MG63 (cell line): Measurements from ENCODE around the gene PCDHGC3. TPM values are rescaled to one million over a fixed set of nuclear protein-coding genes. Genes with fewer than 3 reads are reported as not detected.

ENCODE experiments used
- DNase-seq: peaks from one replicate; pipeline ENCODE4 v3.0.0-alpha.2; 2020
- H3K27me3 ChIP-seq: fragments of 250-450 bp; sonication (Bioruptor Pico); 2 replicates; pipeline ENCODE4 v1.5.1; 2020; ENCODE audit warnings: mild to moderate bottlenecking, moderate library complexity
- H3K36me3 ChIP-seq: fragments of 250-450 bp; sonication (Bioruptor Pico); 2 replicates; pipeline ENCODE4 v1.5.1; 2020; ENCODE audit warnings: mild to moderate bottlenecking, moderate library complexity
- H3K4me3 ChIP-seq: fragments of 250-450 bp; sonication (Bioruptor Pico); 2 replicates; pipeline ENCODE4 v1.5.1; 2020; ENCODE audit warnings: mild to moderate bottlenecking, moderate library complexity
- H3K9me3 ChIP-seq: fragments of 250-450 bp; sonication (Bioruptor Pico); 2 replicates; pipeline ENCODE4 v1.5.1; 2020; ENCODE audit warnings: mild to moderate bottlenecking, moderate library complexity
- total RNA-seq: library from RNA; depleted of rRNA; stranded (reverse); fragments of >200 nt; shearing (Covaris generic); gene quantifications from 2 replicates; pipeline ENCODE4 v1.2.3, GENCODE V29; 2014; ENCODE audit warnings: low replicate concordance

The PCDHGC3 gene
- total RNA-seq, 1 experiment from 2014 or later: 42.3 TPM

- H3K36me3 ChIP-seq: peaks cover 63% of the 10 kb centered on the region
- no peaks in the 10 kb centered on the region for H3K9me3 ChIP-seq
- no peaks in the 10 kb centered on the region for H3K27me3 ChIP-seq
- peak; percentile 52 for DNase-seq
- H3K4me3 ChIP-seq: no peak overlapping the region
Measured at GRCh38 chr5:141512390-141512910, 36.7 kb downstream of the PCDHGC3 start.

- H3K27me3 ChIP-seq: no peaks in the 10 kb centered on the region
- peaks cover 68% of the 10 kb centered on the region for H3K36me3 ChIP-seq
- no peaks in the 10 kb centered on the region for H3K9me3 ChIP-seq
- no peak for DNase-seq
- no peak overlapping the region for H3K4me3 ChIP-seq
Measured at GRCh38 chr5:141512911-141513626, 37.3 kb downstream of the PCDHGC3 start.

GRCh38 chr5:141513627-141514329, 38.0 kb downstream of the PCDHGC3 start:
- peaks cover 73% of the 10 kb centered on the region for H3K36me3 ChIP-seq
- H3K4me3 ChIP-seq: no peak overlapping the region; the same call in 1 of the 2 replicates
- H3K27me3 ChIP-seq: no peaks in the 10 kb centered on the region
- peak; percentile 97 for DNase-seq
- H3K9me3 ChIP-seq: no peaks in the 10 kb centered on the region

GRCh38 chr5:141514330-141515133, 38.8 kb downstream of the PCDHGC3 start:
- Histone ChIP-seq H3K27me3 (no peaks in the 10 kb centered on the region), H3K4me3 (no peak overlapping the region), H3K36me3 (peaks cover 79% of the 10 kb centered on the region), H3K9me3 (no peaks in the 10 kb centered on the region)
- peak; percentile 97 for DNase-seq

GRCh38 chr5:141515141-141515540, 39.4 kb downstream of the PCDHGC3 start:
- Histone ChIP-seq H3K27me3 (no peaks in the 10 kb centered on the region), H3K9me3 (no peaks in the 10 kb centered on the region), H3K4me3 (no peak overlapping the region), H3K36me3 (peaks cover 80% of the 10 kb centered on the region)
- DNase-seq: peak; percentile 41

GRCh38 chr5:141515946-141516671, 40.3 kb downstream of the PCDHGC3 start:
- H3K27me3 ChIP-seq: no peaks in the 10 kb centered on the region
- peaks cover 79% of the 10 kb centered on the region for H3K36me3 ChIP-seq
- no peak for DNase-seq
- no peak overlapping the region for H3K4me3 ChIP-seq
- 0 out of 2 replicates have a peak, but pooled peaks cover 3% of the 10 kb centered on the region for H3K9me3 ChIP-seq

GRCh38 chr5:141516672-141517025, 40.9 kb downstream of the PCDHGC3 start:
- H3K4me3 ChIP-seq: no peak overlapping the region
- peaks cover 74% of the 10 kb centered on the region for H3K36me3 ChIP-seq
- peak; percentile 84 for DNase-seq
- 0 out of 2 replicates have a peak, but pooled peaks cover 3% of the 10 kb centered on the region for H3K9me3 ChIP-seq
- H3K27me3 ChIP-seq: no peaks in the 10 kb centered on the region

- H3K4me3 ChIP-seq: no peak overlapping the region
- H3K9me3 ChIP-seq: 0 out of 2 replicates have a peak, but pooled peaks cover 3% of the 10 kb centered on the region
- H3K36me3 ChIP-seq: peaks cover 73% of the 10 kb centered on the region
- no peaks in the 10 kb centered on the region for H3K27me3 ChIP-seq
- DNase-seq: no peak
Measured at GRCh38 chr5:141517312-141517711, 41.5 kb downstream of the PCDHGC3 start.

GRCh38 chr5:141517880-141518617, 42.3 kb downstream of the PCDHGC3 start:
- Histone ChIP-seq H3K9me3 (0 out of 2 replicates have a peak, but pooled peaks cover 3% of the 10 kb centered on the region), H3K4me3 (no peak overlapping the region), H3K27me3 (no peaks in the 10 kb centered on the region), H3K36me3 (peaks cover 71% of the 10 kb centered on the region)
- peak; percentile 55 for DNase-seq

GRCh38 chr5:141518618-141519015, 42.9 kb downstream of the PCDHGC3 start:
- peak; percentile 56 for DNase-seq
- no peaks in the 10 kb centered on the region for H3K27me3 ChIP-seq
- 0 out of 2 replicates have a peak, but pooled peaks cover 3% of the 10 kb centered on the region for H3K9me3 ChIP-seq
- no peak overlapping the region for H3K4me3 ChIP-seq
- peaks cover 71% of the 10 kb centered on the region for H3K36me3 ChIP-seq

- 0 out of 2 replicates have a peak, but pooled peaks cover 3% of the 10 kb centered on the region for H3K9me3 ChIP-seq
- no peaks in the 10 kb centered on the region for H3K27me3 ChIP-seq
- no peak overlapping the region for H3K4me3 ChIP-seq
- DNase-seq: peak; percentile 43
- peaks cover 80% of the 10 kb centered on the region for H3K36me3 ChIP-seq
Measured at GRCh38 chr5:141519605-141520565, 44.1 kb downstream of the PCDHGC3 start.

- Histone ChIP-seq H3K27me3 (no peaks in the 10 kb centered on the region), H3K36me3 (peaks cover 82% of the 10 kb centered on the region), H3K4me3 (no peak overlapping the region), H3K9me3 (0 out of 2 replicates have a peak, but pooled peaks cover 3% of the 10 kb centered on the region)
- DNase-seq: peak; percentile 89
Measured at GRCh38 chr5:141521244-141521781, 45.5 kb downstream of the PCDHGC3 start.

- Histone ChIP-seq H3K36me3 (peaks cover 82% of the 10 kb centered on the region), H3K27me3 (no peaks in the 10 kb centered on the region), H3K9me3 (0 out of 2 replicates have a peak, but pooled peaks cover 3% of the 10 kb centered on the region), H3K4me3 (no peak overlapping the region)
- no peak for DNase-seq
Measured at GRCh38 chr5:141522301-141522700, 46.5 kb downstream of the PCDHGC3 start.

GRCh38 chr5:141523991-141524390, 48.2 kb downstream of the PCDHGC3 start:
- Histone ChIP-seq H3K4me3 (no peak overlapping the region), H3K27me3 (no peaks in the 10 kb centered on the region), H3K36me3 (peaks cover 83% of the 10 kb centered on the region), H3K9me3 (0 out of 2 replicates have a peak, but pooled peaks cover 3% of the 10 kb centered on the region)
- no peak for DNase-seq
